ENCODE measurements around the gene CTNNA1.

DNA sequence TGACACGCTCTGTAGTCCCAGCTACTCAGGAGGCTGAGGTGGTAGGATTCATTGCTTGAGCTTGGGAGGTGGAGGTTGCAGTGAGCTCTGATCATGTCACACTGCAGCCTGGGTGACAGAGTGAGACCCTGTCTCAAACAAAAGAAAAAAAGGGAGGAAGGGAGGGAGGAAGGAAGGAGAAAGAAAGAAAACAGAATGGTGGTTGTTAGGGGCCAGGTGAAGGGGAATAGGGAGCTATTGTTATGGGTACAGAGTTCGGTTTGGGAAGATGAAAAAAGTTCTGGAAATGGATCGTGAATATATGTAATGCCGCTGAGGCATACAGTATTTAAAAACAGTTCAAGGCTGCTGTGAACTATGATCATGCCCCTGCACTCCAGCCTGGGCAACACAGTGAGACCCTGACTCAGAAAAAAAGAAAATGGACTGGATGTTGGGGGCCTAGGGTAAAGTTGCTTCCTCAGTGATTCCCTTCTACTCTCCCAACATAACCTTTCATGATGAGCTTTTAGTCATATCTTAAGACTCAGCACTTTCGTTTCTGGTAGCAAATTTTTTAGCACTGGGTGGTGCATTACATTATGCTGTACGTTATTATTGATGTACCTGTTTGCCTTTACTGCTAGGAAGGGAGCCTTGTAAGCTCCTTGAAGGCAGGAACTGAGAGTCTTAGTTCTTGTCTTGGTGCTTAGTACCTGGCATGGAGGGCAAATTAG is 4.0 kb downstream of the CTNNA1 start:
- TF ChIP-seq ZFP30 (CRISPR knock-in tag; IDR thresholded peaks at IDR 0.05) (no peak), CSDC2 (CRISPR knock-in tag; IDR thresholded peaks at IDR 0.05) (no peak), TOX (CRISPR knock-in tag; IDR thresholded peaks at IDR 0.05; ENCODE audit: borderline replicate concordance) (no peak), ARNTL (CRISPR knock-in tag; IDR thresholded peaks at IDR 0.05; ENCODE audit: borderline replicate concordance, low read depth) (no peak), ZNF70 (CRISPR knock-in tag; IDR thresholded peaks at IDR 0.05) (no peak), OSR1 (CRISPR knock-in tag; IDR thresholded peaks at IDR 0.05) (no peak), RARB (CRISPR knock-in tag; IDR thresholded peaks at IDR 0.05) (no peak), BACH2 (CRISPR knock-in tag; IDR thresholded peaks at IDR 0.05; ENCODE audit: borderline replicate concordance) (no peak), PPARA (CRISPR knock-in tag; IDR thresholded peaks at IDR 0.05; ENCODE audit: borderline replicate concordance) (no peak), ESRRG (CRISPR knock-in tag; IDR thresholded peaks at IDR 0.05) (no peak), ISL1 (CRISPR knock-in tag; IDR thresholded peaks at IDR 0.05) (no peak), ZNF565 (CRISPR knock-in tag; conservative IDR thresholded peaks at IDR 0.05; ENCODE audit: low read depth) (no peak)
- TF ChIP-seq, protein P1, sequence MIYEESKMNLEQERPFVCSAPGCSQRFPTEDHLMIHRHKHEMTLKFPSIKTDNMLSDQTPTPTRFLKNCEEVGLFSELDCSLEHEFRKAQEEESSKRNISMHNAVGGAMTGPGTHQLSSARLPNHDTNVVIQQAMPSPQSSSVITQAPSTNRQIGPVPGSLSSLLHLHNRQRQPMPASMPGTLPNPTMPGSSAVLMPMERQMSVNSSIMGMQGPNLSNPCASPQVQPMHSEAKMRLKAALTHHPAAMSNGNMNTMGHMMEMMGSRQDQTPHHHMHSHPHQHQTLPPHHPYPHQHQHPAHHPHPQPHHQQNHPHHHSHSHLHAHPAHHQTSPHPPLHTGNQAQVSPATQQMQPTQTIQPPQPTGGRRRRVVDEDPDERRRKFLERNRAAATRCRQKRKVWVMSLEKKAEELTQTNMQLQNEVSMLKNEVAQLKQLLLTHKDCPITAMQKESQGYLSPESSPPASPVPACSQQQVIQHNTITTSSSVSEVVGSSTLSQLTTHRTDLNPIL (CRISPR knock-in tag; IDR thresholded peaks at IDR 0.05; ENCODE audit: low read depth), result no peak
- TF ChIP-seq, protein P2, sequence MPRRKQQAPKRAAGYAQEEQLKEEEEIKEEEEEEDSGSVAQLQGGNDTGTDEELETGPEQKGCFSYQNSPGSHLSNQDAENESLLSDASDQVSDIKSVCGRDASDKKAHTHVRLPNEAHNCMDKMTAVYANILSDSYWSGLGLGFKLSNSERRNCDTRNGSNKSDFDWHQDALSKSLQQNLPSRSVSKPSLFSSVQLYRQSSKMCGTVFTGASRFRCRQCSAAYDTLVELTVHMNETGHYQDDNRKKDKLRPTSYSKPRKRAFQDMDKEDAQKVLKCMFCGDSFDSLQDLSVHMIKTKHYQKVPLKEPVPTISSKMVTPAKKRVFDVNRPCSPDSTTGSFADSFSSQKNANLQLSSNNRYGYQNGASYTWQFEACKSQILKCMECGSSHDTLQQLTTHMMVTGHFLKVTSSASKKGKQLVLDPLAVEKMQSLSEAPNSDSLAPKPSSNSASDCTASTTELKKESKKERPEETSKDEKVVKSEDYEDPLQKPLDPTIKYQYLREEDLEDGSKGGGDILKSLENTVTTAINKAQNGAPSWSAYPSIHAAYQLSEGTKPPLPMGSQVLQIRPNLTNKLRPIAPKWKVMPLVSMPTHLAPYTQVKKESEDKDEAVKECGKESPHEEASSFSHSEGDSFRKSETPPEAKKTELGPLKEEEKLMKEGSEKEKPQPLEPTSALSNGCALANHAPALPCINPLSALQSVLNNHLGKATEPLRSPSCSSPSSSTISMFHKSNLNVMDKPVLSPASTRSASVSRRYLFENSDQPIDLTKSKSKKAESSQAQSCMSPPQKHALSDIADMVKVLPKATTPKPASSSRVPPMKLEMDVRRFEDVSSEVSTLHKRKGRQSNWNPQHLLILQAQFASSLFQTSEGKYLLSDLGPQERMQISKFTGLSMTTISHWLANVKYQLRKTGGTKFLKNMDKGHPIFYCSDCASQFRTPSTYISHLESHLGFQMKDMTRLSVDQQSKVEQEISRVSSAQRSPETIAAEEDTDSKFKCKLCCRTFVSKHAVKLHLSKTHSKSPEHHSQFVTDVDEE (CRISPR knock-in tag; IDR thresholded peaks at IDR 0.05), result no peak

All from SK-N-SH treated with all-trans-retinoic acid at 6 μM for 48 hours (cell line).